Measurements from ENCODE around the gene PRRC2B. TPM values are rescaled to one million over a fixed set of nuclear protein-coding genes. Genes with fewer than 3 reads are reported as not detected.

Gene PRRC2B
- total and polyA plus RNA-seq, 2 of the 8 experiments (the other 6 are each of a cell fraction or from before 2014, with no cell fraction given), result 37.3 to 249 TPM

GRCh38 chr9:131522257-131523085 is 128.6 kb downstream of the PRRC2B start:
- no peak overlapping the region for H2BK15ac ChIP-seq (ENCODE audit: low read length)
- H2AK5ac ChIP-seq (ENCODE audit: low read depth, low read length), result no peak overlapping the region
- H3K4me1 ChIP-seq (replicated peaks in 1 of 4; ENCODE audit: control insufficient read depth in 3 of 4, insufficient read depth in 4 of 4, low read length in 3 of 4), result no peaks in the 10 kb centered on the region
- POLR2A ChIA-PET (ENCODE audit: partially characterized antibody), result interaction anchor here (0.7 to 2.9 kb wide), 7 partner anchors 9 to 360 kb away, joined by 3 to 24 read pairs (median 3); no protein-coding TSS in a partner anchor
- no peak overlapping the region for H3K9ac ChIP-seq (replicated peaks in 1 of 4; ENCODE audit: extremely low read depth in 1 of 4, low read depth in 3 of 4, low read length in 3 of 4)
- H2BK20ac ChIP-seq (ENCODE audit: low read length), result no peak overlapping the region
- no peak overlapping the region for H3K4me2 ChIP-seq (ENCODE audit: insufficient read depth in 1 of 2, low read depth in 2 of 2, low read length in 2 of 2)
- whole genome bisulfite sequencing, 2 experiments (ENCODE audit: extremely low coverage in 1 of 2, insufficient coverage in 1 of 2, insufficient read length in 1 of 2, insufficient replicate concordance in 2 of 2, low coverage in 1 of 2, low lambda C conversion rate in 2 of 2, missing lambda C conversion rate in 1 of 2), result 94 to 100% methylated on average over 2 to 26 of the region's 29 CpGs
- H3K4me3 ChIP-seq (ENCODE audit: extremely low read depth in 1 of 4, insufficient read depth in 2 of 4, low read depth in 3 of 4, low read length in 4 of 4), result no peak overlapping the region
- H3K23me2 ChIP-seq (ENCODE audit: low read depth, low read length), result no peaks in the 10 kb centered on the region
- no peaks in the 10 kb centered on the region for H3K9me3 ChIP-seq (ENCODE audit: insufficient read depth in 2 of 2, low read depth in 1 of 2, low read length in 1 of 2)
- H4K91ac ChIP-seq (replicated peaks; ENCODE audit: insufficient read length, low read length), result no peak overlapping the region
- peaks cover 5% of the 10 kb centered on the region in 2 experiments for H4K20me1 ChIP-seq (replicated peaks in 1 of 2; ENCODE audit: control insufficient read depth in 1 of 2, insufficient read depth in 2 of 2, low read length in 2 of 2)
- no peak for DNase-seq (ENCODE audit: low read depth in 1 of 2, low spot score in 2 of 2)
- no peak overlapping the region for H3K23ac ChIP-seq (ENCODE audit: insufficient read length)
- FAIRE-seq, result no peak
- H3K4ac ChIP-seq (replicated peaks; ENCODE audit: insufficient read length, low read depth, low read length), result no peak overlapping the region
- H2AFZ ChIP-seq (ENCODE audit: low read length), result no peak overlapping the region
- no peak overlapping the region for H2BK120ac ChIP-seq (replicated peaks; ENCODE audit: low read depth, low read length)
- no peak overlapping the region for H2BK12ac ChIP-seq (ENCODE audit: low read depth, low read length)
- CTCF ChIA-PET (ENCODE audit: partially characterized antibody), result interaction anchor here (0.8 to 1.1 kb wide), 2 partner anchors 38 to 215 kb away, joined by 3 read pairs; no protein-coding TSS in a partner anchor
- H3K18ac ChIP-seq (ENCODE audit: extremely low read depth, low read length), result no peak overlapping the region
- H3K79me1 ChIP-seq (ENCODE audit: low read depth, low read length), result no peaks in the 10 kb centered on the region
- no peaks in the 10 kb centered on the region for H3K27me3 ChIP-seq (replicated peaks in 1 of 4; ENCODE audit: control insufficient read depth in 3 of 4, extremely low read depth in 1 of 4, insufficient read depth in 3 of 4, low read length in 3 of 4)
- peak overlapping the region; percentile 57 for H4K8ac ChIP-seq (ENCODE audit: extremely low read depth, insufficient read depth, low read length)
- H2BK5ac ChIP-seq (ENCODE audit: low read depth, low read length), result no peak overlapping the region
- H3K56ac ChIP-seq (replicated peaks; ENCODE audit: insufficient read length, low read depth, low read length), result no peak overlapping the region
- H3K79me2 ChIP-seq (ENCODE audit: control insufficient read depth in 1 of 2, insufficient read depth in 2 of 2, low read length in 2 of 2), result no peaks in the 10 kb centered on the region
- no peak overlapping the region for H3K27ac ChIP-seq (ENCODE audit: low read depth, low read length)
- H3K14ac ChIP-seq (ENCODE audit: insufficient read length), result no peak overlapping the region
- H4K5ac ChIP-seq (ENCODE audit: insufficient read length, low read depth, low read length), result no peak overlapping the region
- peaks cover 12 to 74% (median 46%) of the 10 kb centered on the region in 4 experiments for H3K36me3 ChIP-seq (ENCODE audit: control insufficient read depth in 2 of 4, insufficient read depth in 4 of 4, low read length in 3 of 4)
- TF ChIP-seq NRF1 (IDR thresholded peaks at IDR 0.05; ENCODE audit: low read depth, low read length), result no peak
- no peak for TF ChIP-seq RAD21 (IDR thresholded peaks at IDR 0.05 in 1 of 2, conservative IDR thresholded peaks at IDR 0.05 in 1 of 2; ENCODE audit: low read depth in 2 of 2, low read length in 2 of 2)
- TF ChIP-seq ATF3 (IDR thresholded peaks at IDR 0.05; ENCODE audit: insufficient read depth, low read depth, low read length), result no peak
- TF ChIP-seq HDAC6 (IDR thresholded peaks at IDR 0.05; ENCODE audit: low read depth, low read length), result no peak
- TF ChIP-seq BCL11A (IDR thresholded peaks at IDR 0.05; ENCODE audit: low read depth in 2 of 2, low read length in 2 of 2), result no peak
- TF ChIP-seq RXRA (IDR thresholded peaks at IDR 0.05; ENCODE audit: insufficient read depth, low read depth, low read length), result no peak
- no peak for TF ChIP-seq SAP30 (IDR thresholded peaks at IDR 0.05; ENCODE audit: insufficient read depth, insufficient replicate concordance, low read length)
- TF ChIP-seq SIX5 (IDR thresholded peaks at IDR 0.05; ENCODE audit: low read depth, low read length), result no peak
- no peak for TF ChIP-seq KDM1A (IDR thresholded peaks at IDR 0.05; ENCODE audit: borderline replicate concordance, low read length)
- TF ChIP-seq ASH2L (IDR thresholded peaks at IDR 0.05; ENCODE audit: low read length), result no peak
- TF ChIP-seq CHD2 (IDR thresholded peaks at IDR 0.05; ENCODE audit: low read length), result no peak
- TF ChIP-seq SUZ12 (IDR thresholded peaks at IDR 0.05; ENCODE audit: low read length), result no peak

All from H1 (cell line).